PC-9 (cell line): ENCODE results near the gene SDK2.

Source experiments
- EZH2 ChIP-seq: fragments of 200-600 bp; sonication (generic); IDR thresholded peaks from 2 replicates; pipeline ENCODE4 v1.8.0; 2017; ENCODE audit warnings: antibody characterized with exemption, low read depth
- TF ChIP-seq, protein P1 (sequence below): fragments of 200-600 bp; sonication (generic); conservative IDR thresholded peaks from 2 replicates; pipeline ENCODE4 v1.6.1; 2017; ENCODE audit warnings: mixed run types, antibody characterized with exemption, mild to moderate bottlenecking, moderate library complexity

DNA sequence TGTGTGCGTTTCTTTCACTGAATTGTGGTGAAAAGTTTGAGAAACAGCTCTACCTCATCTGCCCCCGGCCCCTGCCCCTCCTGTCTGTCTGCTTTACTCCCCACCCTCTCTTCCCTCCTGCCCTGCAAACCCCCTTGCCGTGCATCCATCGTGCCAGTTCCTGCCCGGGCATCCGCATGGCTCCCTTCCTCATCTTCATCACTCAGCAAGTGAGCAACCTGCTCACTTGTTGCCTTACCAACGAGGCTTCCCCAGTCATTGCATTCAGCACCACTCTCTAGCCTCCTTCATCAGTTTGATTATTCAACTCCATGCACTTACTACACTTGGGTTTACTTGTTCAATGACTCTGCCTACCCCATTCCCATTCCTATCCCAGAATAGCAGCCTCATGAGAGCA is 34.8 kb upstream of the SDK2 start:
- TF ChIP-seq, protein P1, sequence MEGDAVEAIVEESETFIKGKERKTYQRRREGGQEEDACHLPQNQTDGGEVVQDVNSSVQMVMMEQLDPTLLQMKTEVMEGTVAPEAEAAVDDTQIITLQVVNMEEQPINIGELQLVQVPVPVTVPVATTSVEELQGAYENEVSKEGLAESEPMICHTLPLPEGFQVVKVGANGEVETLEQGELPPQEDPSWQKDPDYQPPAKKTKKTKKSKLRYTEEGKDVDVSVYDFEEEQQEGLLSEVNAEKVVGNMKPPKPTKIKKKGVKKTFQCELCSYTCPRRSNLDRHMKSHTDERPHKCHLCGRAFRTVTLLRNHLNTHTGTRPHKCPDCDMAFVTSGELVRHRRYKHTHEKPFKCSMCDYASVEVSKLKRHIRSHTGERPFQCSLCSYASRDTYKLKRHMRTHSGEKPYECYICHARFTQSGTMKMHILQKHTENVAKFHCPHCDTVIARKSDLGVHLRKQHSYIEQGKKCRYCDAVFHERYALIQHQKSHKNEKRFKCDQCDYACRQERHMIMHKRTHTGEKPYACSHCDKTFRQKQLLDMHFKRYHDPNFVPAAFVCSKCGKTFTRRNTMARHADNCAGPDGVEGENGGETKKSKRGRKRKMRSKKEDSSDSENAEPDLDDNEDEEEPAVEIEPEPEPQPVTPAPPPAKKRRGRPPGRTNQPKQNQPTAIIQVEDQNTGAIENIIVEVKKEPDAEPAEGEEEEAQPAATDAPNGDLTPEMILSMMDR, result no peak
- no peak for TF ChIP-seq EZH2
